GM12891 (cell line): ENCODE results near the gene ITGA8.

ENCODE experiments used
- PAX5 ChIP-seq: IDR thresholded peaks from 2 replicates; pipeline ENCODE4 v1.6.1; 2011; ENCODE audit warnings: low read length, moderate library complexity, mild to moderate bottlenecking; ENCODE audit not compliant: insufficient read depth, severe bottlenecking
- POLR2A ChIP-seq: IDR thresholded peaks from 2 replicates; pipeline ENCODE4 v1.6.1; 2011; ENCODE audit warnings: low read depth, low read length, control low read depth
- POLR2AphosphoS5 ChIP-seq: IDR thresholded peaks from 2 replicates; pipeline ENCODE4 v1.6.1; 2011; ENCODE audit warnings: low read depth, low read length, control low read depth
- POU2F2 ChIP-seq: IDR thresholded peaks from 2 replicates; pipeline ENCODE4 v1.6.1; 2011; ENCODE audit warnings: low read depth, mild to moderate bottlenecking, control low read depth, low read length, moderate library complexity
- SPI1 ChIP-seq: IDR thresholded peaks from 2 replicates; pipeline ENCODE4 v1.6.1; 2011; ENCODE audit warnings: low read depth, low read length, control low read depth
- TAF1 ChIP-seq: IDR thresholded peaks from 2 replicates; pipeline ENCODE4 v1.6.1; 2011; ENCODE audit warnings: low read depth, low read length, control low read depth

DNA sequence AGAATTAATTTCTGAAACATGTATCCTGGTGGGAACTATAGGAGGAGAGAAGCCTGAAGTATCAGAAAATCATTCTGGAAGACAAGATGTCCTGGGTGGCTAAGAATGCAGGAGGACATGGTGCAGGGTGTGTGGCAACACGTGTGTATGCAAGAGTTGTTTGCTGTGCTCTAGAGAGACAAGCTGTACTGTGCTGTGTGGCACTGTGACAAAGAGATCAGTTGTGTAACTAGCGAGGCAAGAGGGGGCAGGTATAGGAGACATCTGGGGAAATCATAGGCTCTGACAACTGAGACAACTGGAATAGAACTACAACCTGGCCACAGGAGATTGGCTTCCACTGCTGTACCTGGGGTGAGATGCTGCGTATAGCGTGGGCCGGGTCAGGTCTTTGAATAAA is 9.3 kb downstream of the ITGA8 start:
- TF ChIP-seq POLR2AphosphoS5, result no peak
- TF ChIP-seq POLR2A, result no peak
- TF ChIP-seq POU2F2, result no peak
- no peak for TF ChIP-seq TAF1
- no peak for TF ChIP-seq SPI1
- no peak for TF ChIP-seq PAX5
